ENCODE measurements around the gene MCC.

The MCC gene

GRCh38 chr5:113108485-113108884 is 379.8 kb downstream of the MCC start:
- no peaks in the 10 kb centered on the region for H3K27me3 Mint-ChIP-seq
- H3K4me1 Mint-ChIP-seq (ENCODE audit: low read depth in 2 of 2): no peaks in the 10 kb centered on the region
- no peaks in the 10 kb centered on the region for H3K36me3 Mint-ChIP-seq (ENCODE audit: insufficient read depth)
- no peaks in the 10 kb centered on the region for H3K9me3 Mint-ChIP-seq
- H3K4me3 Mint-ChIP-seq: no peak overlapping the region
- H3K27ac Mint-ChIP-seq: no peak overlapping the region
- no peak for DNase-seq
- no peak for ATAC-seq (replicated peaks)

- DNase-seq: no peak
- H3K36me3 Mint-ChIP-seq (ENCODE audit: insufficient read depth): no peaks in the 10 kb centered on the region
- H3K27ac Mint-ChIP-seq: no peak overlapping the region
- H3K9me3 Mint-ChIP-seq: no peaks in the 10 kb centered on the region
- ATAC-seq (replicated peaks): no peak
- no peaks in the 10 kb centered on the region for H3K27me3 Mint-ChIP-seq
- H3K4me3 Mint-ChIP-seq: no peak overlapping the region
- no peaks in the 10 kb centered on the region for H3K4me1 Mint-ChIP-seq (ENCODE audit: low read depth in 2 of 2)
Measured at GRCh38 chr5:113106821-113107220, 381.4 kb downstream of the MCC start.

- Mint-ChIP-seq H3K9me3 (no peaks in the 10 kb centered on the region), H3K36me3 (ENCODE audit: insufficient read depth) (no peaks in the 10 kb centered on the region), H3K27me3 (no peaks in the 10 kb centered on the region), H3K4me3 (no peak overlapping the region), H3K27ac (no peak overlapping the region), H3K4me1 (ENCODE audit: low read depth in 2 of 2) (no peaks in the 10 kb centered on the region)
- ATAC-seq (replicated peaks) (no peak), DNase-seq (no peak)
Measured at GRCh38 chr5:113105693-113106280, 382.5 kb downstream of the MCC start.

GRCh38 chr5:113103330-113103729 is 384.9 kb downstream of the MCC start:
- H3K9me3 Mint-ChIP-seq: no peaks in the 10 kb centered on the region
- no peak overlapping the region for H3K4me3 Mint-ChIP-seq

GRCh38 chr5:113102121-113102531 is 386.1 kb downstream of the MCC start:
- H3K9me3 Mint-ChIP-seq: no peaks in the 10 kb centered on the region
- DNase-seq: no peak
- no peak overlapping the region for H3K4me3 Mint-ChIP-seq
- H3K27ac Mint-ChIP-seq: no peak overlapping the region
- H3K36me3 Mint-ChIP-seq (ENCODE audit: insufficient read depth): no peaks in the 10 kb centered on the region
- no peaks in the 10 kb centered on the region for H3K27me3 Mint-ChIP-seq
- H3K4me1 Mint-ChIP-seq (ENCODE audit: low read depth in 2 of 2): no peaks in the 10 kb centered on the region
- ATAC-seq (replicated peaks): no peak

More at GRCh38 chr5:113103330-113103729, 384.9 kb downstream of the MCC start:
- DNase-seq (no peak), ATAC-seq (replicated peaks) (no peak)
- Mint-ChIP-seq H3K36me3 (ENCODE audit: insufficient read depth) (no peaks in the 10 kb centered on the region), H3K27me3 (no peaks in the 10 kb centered on the region), H3K27ac (no peak overlapping the region), H3K4me1 (ENCODE audit: low read depth in 2 of 2) (no peaks in the 10 kb centered on the region)

GRCh38 chr5:113100981-113101380 is 387.3 kb downstream of the MCC start:
- no peak for DNase-seq
- H3K9me3 Mint-ChIP-seq: no peaks in the 10 kb centered on the region
- ATAC-seq (replicated peaks): no peak
- no peaks in the 10 kb centered on the region for H3K36me3 Mint-ChIP-seq (ENCODE audit: insufficient read depth)
- no peaks in the 10 kb centered on the region for H3K27me3 Mint-ChIP-seq
- no peak overlapping the region for H3K4me3 Mint-ChIP-seq
- no peak overlapping the region for H3K27ac Mint-ChIP-seq
- no peaks in the 10 kb centered on the region for H3K4me1 Mint-ChIP-seq (ENCODE audit: low read depth in 2 of 2)

- no peak for ATAC-seq (replicated peaks)
Measured at GRCh38 chr5:113099822-113100221, 388.4 kb downstream of the MCC start.

GRCh38 chr5:113098378-113098777 is 389.9 kb downstream of the MCC start:
- Mint-ChIP-seq H3K4me1 (ENCODE audit: low read depth in 2 of 2) (no peaks in the 10 kb centered on the region), H3K4me3 (no peak overlapping the region), H3K36me3 (ENCODE audit: insufficient read depth) (no peaks in the 10 kb centered on the region), H3K9me3 (no peaks in the 10 kb centered on the region), H3K27me3 (no peaks in the 10 kb centered on the region), H3K27ac (no peak overlapping the region)
- ATAC-seq (replicated peaks) (no peak), DNase-seq (no peak)

More at GRCh38 chr5:113099822-113100221, 388.4 kb downstream of the MCC start:
- no peak overlapping the region for H3K4me3 Mint-ChIP-seq
- DNase-seq: no peak
- H3K36me3 Mint-ChIP-seq (ENCODE audit: insufficient read depth): no peaks in the 10 kb centered on the region
- no peaks in the 10 kb centered on the region for H3K4me1 Mint-ChIP-seq (ENCODE audit: low read depth in 2 of 2)
- H3K27me3 Mint-ChIP-seq: no peaks in the 10 kb centered on the region
- no peaks in the 10 kb centered on the region for H3K9me3 Mint-ChIP-seq
- H3K27ac Mint-ChIP-seq: no peak overlapping the region

- Mint-ChIP-seq H3K9me3 (no peaks in the 10 kb centered on the region), H3K27me3 (no peaks in the 10 kb centered on the region), H3K4me1 (ENCODE audit: low read depth in 2 of 2) (no peaks in the 10 kb centered on the region), H3K27ac (no peak overlapping the region), H3K36me3 (ENCODE audit: insufficient read depth) (no peaks in the 10 kb centered on the region), H3K4me3 (no peak overlapping the region)
- DNase-seq: no peak
- no peak for ATAC-seq (replicated peaks)
Measured at GRCh38 chr5:113095831-113096230, 392.4 kb downstream of the MCC start.

GRCh38 chr5:113093558-113093957 is 394.7 kb downstream of the MCC start:
- no peak overlapping the region for H3K4me3 Mint-ChIP-seq
- no peak overlapping the region for H3K27ac Mint-ChIP-seq
- H3K27me3 Mint-ChIP-seq: peaks cover 0 to 10% of the 10 kb centered on the region in 2 donors
- no peak for ATAC-seq (replicated peaks)
- H3K9me3 Mint-ChIP-seq: no peaks in the 10 kb centered on the region
- DNase-seq: no peak
- no peaks in the 10 kb centered on the region for H3K36me3 Mint-ChIP-seq (ENCODE audit: insufficient read depth)
- no peaks in the 10 kb centered on the region for H3K4me1 Mint-ChIP-seq (ENCODE audit: low read depth in 2 of 2)

GRCh38 chr5:113092683-113093082 is 395.6 kb downstream of the MCC start:
- no peaks in the 10 kb centered on the region for H3K36me3 Mint-ChIP-seq (ENCODE audit: insufficient read depth)
- H3K27ac Mint-ChIP-seq: no peak overlapping the region
- H3K4me3 Mint-ChIP-seq: no peak overlapping the region

GRCh38 chr5:113091622-113092021 is 396.6 kb downstream of the MCC start:
- Mint-ChIP-seq H3K36me3 (ENCODE audit: insufficient read depth) (no peaks in the 10 kb centered on the region), H3K27me3 (peaks cover 0 to 10% of the 10 kb centered on the region in 2 donors), H3K27ac (no peak overlapping the region), H3K4me1 (ENCODE audit: low read depth in 2 of 2) (no peaks in the 10 kb centered on the region), H3K9me3 (no peaks in the 10 kb centered on the region), H3K4me3 (no peak overlapping the region)
- DNase-seq: no peak
- ATAC-seq (replicated peaks): no peak

More at GRCh38 chr5:113092683-113093082, 395.6 kb downstream of the MCC start:
- H3K9me3 Mint-ChIP-seq: no peaks in the 10 kb centered on the region
- ATAC-seq (replicated peaks): no peak
- no peaks in the 10 kb centered on the region for H3K4me1 Mint-ChIP-seq (ENCODE audit: low read depth in 2 of 2)
- peaks cover 0 to 10% of the 10 kb centered on the region in 2 donors for H3K27me3 Mint-ChIP-seq
- DNase-seq: no peak

GRCh38 chr5:113090336-113091106 is 397.7 kb downstream of the MCC start:
- Mint-ChIP-seq H3K27me3 (peaks cover 0 to 10% of the 10 kb centered on the region in 2 donors), H3K4me3 (no peak overlapping the region), H3K36me3 (ENCODE audit: insufficient read depth) (peaks cover 6% of the 10 kb centered on the region), H3K27ac (peak overlapping the region in 1 of 2 donors; percentile 3), H3K9me3 (no peaks in the 10 kb centered on the region), H3K4me1 (ENCODE audit: low read depth in 2 of 2) (no peaks in the 10 kb centered on the region)
- ATAC-seq (replicated peaks) (no peak), DNase-seq (no peak)

- Mint-ChIP-seq H3K36me3 (ENCODE audit: insufficient read depth) (peaks cover 6% of the 10 kb centered on the region), H3K9me3 (no peaks in the 10 kb centered on the region), H3K27ac (peak overlapping the region in 1 of 2 donors; percentile 3), H3K4me3 (no peak overlapping the region), H3K4me1 (ENCODE audit: low read depth in 2 of 2) (no peaks in the 10 kb centered on the region), H3K27me3 (peaks cover 0 to 10% of the 10 kb centered on the region in 2 donors)
- no peak for DNase-seq
- no peak for ATAC-seq (replicated peaks)
Measured at GRCh38 chr5:113089653-113090335, 398.5 kb downstream of the MCC start.
